GM10266 (cell line): ENCODE data around the gene IFFO2.

Experiments used
- DNase-seq: peaks from one replicate; pipeline ENCODE4 v3.0.0; 2012; ENCODE audit errors: extremely low spot score
- CTCF ChIP-seq: IDR thresholded peaks from 2 replicates; pipeline ENCODE4 v1.5.1; 2012; ENCODE audit warnings: mild to moderate bottlenecking, low read depth; ENCODE audit not compliant: control insufficient read depth, insufficient read depth; ENCODE audit errors: missing control alignments

The IFFO2 gene

DNA sequence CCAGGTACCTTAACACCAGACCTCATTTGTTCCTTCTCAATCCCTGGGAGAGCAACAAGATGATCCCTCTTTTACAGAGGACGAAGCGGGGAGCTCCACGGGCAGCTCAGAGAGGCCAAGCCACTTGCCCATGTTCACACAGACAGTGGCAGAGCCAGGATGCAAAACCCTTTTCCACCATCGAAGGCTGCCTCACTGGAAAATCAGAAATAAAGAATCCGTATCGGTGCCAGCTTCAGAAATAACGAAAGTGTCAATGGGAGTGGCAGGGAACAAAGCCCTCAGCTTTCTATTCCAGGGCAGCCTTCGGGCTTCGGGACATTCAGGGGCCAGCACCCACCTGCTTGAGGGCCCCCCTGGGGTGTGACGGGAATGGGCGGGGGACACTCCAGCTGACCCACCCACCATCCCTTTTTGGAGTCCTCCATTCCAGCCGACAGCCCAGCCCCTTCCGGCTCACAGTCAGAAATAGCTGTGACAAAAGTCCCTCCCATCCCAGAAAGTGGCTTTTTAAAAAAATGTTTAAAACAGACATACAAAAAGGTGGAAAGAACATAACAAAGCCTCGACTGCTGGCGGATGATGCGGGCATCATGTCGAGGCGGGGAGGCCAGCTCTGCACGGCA, 6.0 kb downstream of the IFFO2 start:
- TF ChIP-seq CTCF = no peak
- peak; percentile 73 for DNase-seq

GRCh38 chr1:18949686-18950400, 6.6 kb downstream of the IFFO2 start:
- peak; percentile 58 for DNase-seq
- peak; percentile 50 for TF ChIP-seq CTCF

DNA sequence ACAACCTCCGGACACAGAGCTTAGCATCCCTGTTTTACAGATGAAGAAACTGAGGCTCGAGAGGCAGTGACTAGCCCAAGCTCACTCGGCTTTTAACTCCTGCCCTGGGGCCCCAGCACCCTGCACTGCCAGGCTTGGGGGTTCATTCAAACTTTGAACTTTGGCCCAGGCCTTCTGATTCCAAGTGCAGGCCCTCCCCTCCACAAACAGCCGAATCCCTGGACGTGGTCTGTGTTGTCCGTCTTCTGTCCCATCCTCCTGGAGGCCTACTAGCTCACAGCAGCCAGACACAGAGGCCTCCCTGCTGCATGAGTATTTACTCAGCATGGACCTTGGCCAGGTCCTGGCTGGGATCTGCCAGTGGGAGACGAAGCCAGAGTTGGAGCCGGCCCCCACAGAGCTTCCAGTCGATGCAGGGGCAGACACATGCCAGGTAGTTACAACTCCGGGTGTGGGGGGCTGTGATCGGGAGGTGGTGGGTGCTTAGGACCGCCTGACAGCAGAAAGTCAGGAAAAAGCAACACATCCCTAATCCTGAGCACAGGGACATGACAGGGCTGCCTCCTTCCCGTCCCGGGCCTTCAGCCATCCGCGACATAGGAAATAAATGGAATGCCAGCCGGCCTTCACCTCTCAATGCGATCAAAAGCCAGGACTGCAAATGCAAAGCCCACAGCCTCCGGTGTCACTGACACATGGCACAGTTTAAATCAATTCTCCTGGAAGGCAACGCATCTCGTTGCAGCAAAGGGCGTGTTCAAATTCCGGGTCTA, 7.4 kb downstream of the IFFO2 start:
- DNase-seq = no peak
- TF ChIP-seq CTCF = no peak

DNA sequence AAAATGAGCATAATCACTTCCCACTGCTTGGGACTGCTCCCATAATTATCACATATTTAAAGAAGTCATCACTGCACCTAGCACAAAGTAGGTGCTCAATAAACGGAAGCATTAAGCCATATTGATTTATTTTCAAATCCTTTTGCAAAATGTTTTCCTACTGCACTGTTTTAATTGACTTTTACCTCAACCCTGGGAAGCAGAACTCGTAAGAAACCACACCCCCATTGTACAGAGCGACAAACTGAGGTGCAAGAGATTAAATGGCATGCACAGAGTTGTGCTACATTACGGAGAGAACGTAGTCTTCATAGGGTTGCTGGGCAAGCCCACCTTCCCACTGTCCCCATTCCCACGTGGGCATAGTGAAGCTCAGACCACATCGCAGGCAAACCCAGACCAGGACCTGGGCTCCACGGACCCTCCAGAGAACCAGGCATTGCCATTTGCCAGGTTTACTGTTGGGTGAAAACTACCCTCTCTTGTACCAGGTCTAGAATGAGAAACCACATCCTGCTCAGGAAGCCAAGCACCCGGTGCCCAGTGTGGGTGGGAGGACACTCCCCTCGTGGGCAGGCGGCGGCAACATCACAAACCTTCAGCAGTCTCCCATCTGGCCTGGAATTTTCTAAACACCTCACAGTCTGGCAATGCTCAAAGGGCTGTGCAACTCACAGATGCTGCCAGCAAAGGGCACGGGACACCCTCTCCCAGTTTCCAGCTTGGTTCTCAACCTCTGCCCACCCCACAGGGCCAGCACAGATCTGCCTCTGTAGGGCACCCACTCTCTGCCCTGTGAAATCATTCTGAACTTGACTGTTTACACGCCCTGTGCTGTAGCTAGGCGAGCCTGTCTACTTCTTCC, 8.2 kb downstream of the IFFO2 start:
- DNase-seq = no peak
- TF ChIP-seq CTCF = no peak

- DNase-seq = no peak
- no peak for TF ChIP-seq CTCF
Observed at GRCh38 chr1:18947570-18947969, 8.9 kb downstream of the IFFO2 start.

- TF ChIP-seq CTCF = no peak
- no peak for DNase-seq
Observed at GRCh38 chr1:18946550-18947381, 9.7 kb downstream of the IFFO2 start.
